Nephron (organoid): ENCODE measurements around the gene TAS1R1.

Experiments
- H3K27ac Mint-ChIP-seq, 3 experiments: 2 replicates each; pipeline ENCODE4 v1.8.0; 2020; ENCODE audit warnings: mixed read lengths in 3 of 3, mild to moderate bottlenecking in 2 of 3, moderate library complexity in 1 of 3
- H3K27me3 Mint-ChIP-seq: 2 replicates; pipeline ENCODE4 v1.8.0; 2021; ENCODE audit warnings: low read depth, mild to moderate bottlenecking, moderate library complexity, mixed read lengths
- H3K36me3 Mint-ChIP-seq: 2 replicates; pipeline ENCODE4 v1.8.0; 2020; ENCODE audit warnings: low read depth, mixed read lengths
- H3K4me1 Mint-ChIP-seq: 2 replicates; pipeline ENCODE4 v1.8.0; 2020; ENCODE audit warnings: mixed read lengths
- H3K4me3 Mint-ChIP-seq, 3 experiments: 2 replicates each; pipeline ENCODE4 v1.8.0; 2020; ENCODE audit warnings: mild to moderate bottlenecking in 3 of 3, mixed read lengths in 3 of 3, moderate library complexity in 2 of 3
- H3K9me3 Mint-ChIP-seq: 2 replicates; pipeline ENCODE4 v1.8.0; 2020; ENCODE audit warnings: mixed read lengths
- CTCF ChIP-seq, 3 experiments: fragments of 200-600 bp; sonication (generic); IDR thresholded peaks; one replicate each; pipeline ENCODE4 v1.5.0; 2021; ENCODE audit warnings: antibody characterized with exemption in 3 of 3; ENCODE audit not compliant: unreplicated experiment in 3 of 3

The TAS1R1 gene

GRCh38 chr1:6517435-6517851 is 37.7 kb upstream of the TAS1R1 start:
- H3K9me3 Mint-ChIP-seq = no peaks in the 10 kb centered on the region
- H3K4me1 Mint-ChIP-seq = peaks cover 37% of the 10 kb centered on the region
- no peak for TF ChIP-seq CTCF (IDR thresholded peaks at IDR 0.05; ENCODE audit: unreplicated experiment in 3 of 3)
- H3K27ac Mint-ChIP-seq = peak overlapping the region; percentile 20 to 49 (median 41)
- H3K4me3 Mint-ChIP-seq = peak overlapping the region in 1 of 3 experiments; percentile 16
- no peaks in the 10 kb centered on the region for H3K27me3 Mint-ChIP-seq
- no peaks in the 10 kb centered on the region for H3K36me3 Mint-ChIP-seq

GRCh38 chr1:6519491-6519934 is 35.6 kb upstream of the TAS1R1 start:
- Mint-ChIP-seq H3K4me3 (peak overlapping the region in 2 of 3 experiments; percentile 10 to 50), H3K36me3 (peaks cover 10% of the 10 kb centered on the region), H3K27ac (peak overlapping the region; percentile 92 to 96 (median 93)), H3K9me3 (no peaks in the 10 kb centered on the region), H3K4me1 (peaks cover 33% of the 10 kb centered on the region), H3K27me3 (no peaks in the 10 kb centered on the region)
- no peak for TF ChIP-seq CTCF (IDR thresholded peaks at IDR 0.05; ENCODE audit: unreplicated experiment in 3 of 3)

GRCh38 chr1:6519935-6520671 is 35.0 kb upstream of the TAS1R1 start:
- Mint-ChIP-seq H3K4me1 (peaks cover 33% of the 10 kb centered on the region), H3K9me3 (no peaks in the 10 kb centered on the region), H3K27ac (peak overlapping the region; percentile 92 to 96 (median 93)), H3K36me3 (peaks cover 10% of the 10 kb centered on the region), H3K4me3 (peak overlapping the region in 2 of 3 experiments; percentile 34 to 50), H3K27me3 (no peaks in the 10 kb centered on the region)
- no peak for TF ChIP-seq CTCF (IDR thresholded peaks at IDR 0.05; ENCODE audit: unreplicated experiment in 3 of 3)

- H3K9me3 Mint-ChIP-seq = no peaks in the 10 kb centered on the region
- no peak for TF ChIP-seq CTCF (IDR thresholded peaks at IDR 0.05; ENCODE audit: unreplicated experiment in 3 of 3)
- no peaks in the 10 kb centered on the region for H3K27me3 Mint-ChIP-seq
- peaks cover 24% of the 10 kb centered on the region for H3K36me3 Mint-ChIP-seq
- peaks cover 33% of the 10 kb centered on the region for H3K4me1 Mint-ChIP-seq
- H3K27ac Mint-ChIP-seq = peak overlapping the region in 2 of 3 experiments; percentile 92 to 93
- H3K4me3 Mint-ChIP-seq = no peak overlapping the region
Observed at GRCh38 chr1:6521536-6521935, 33.6 kb upstream of the TAS1R1 start.

DNA sequence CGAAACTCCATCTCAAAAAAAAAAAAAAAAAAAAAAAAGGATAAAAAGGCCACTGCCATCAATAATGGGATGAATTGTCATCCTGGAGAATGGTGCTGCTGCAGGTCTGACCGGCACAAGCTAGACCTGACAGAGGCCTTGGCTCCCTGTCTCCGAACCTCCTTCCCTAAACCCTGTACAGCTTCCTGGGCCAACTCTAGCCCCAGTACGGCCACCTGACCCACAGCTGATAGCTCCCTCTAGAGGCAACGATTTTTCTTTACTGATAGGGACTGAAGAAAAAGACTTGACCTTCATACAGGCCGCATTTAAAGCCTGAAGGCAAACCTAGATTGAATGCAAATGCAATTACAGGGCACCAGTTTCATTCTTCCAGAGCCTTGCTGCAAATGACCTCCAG is 31.5 kb upstream of the TAS1R1 start:
- TF ChIP-seq CTCF (IDR thresholded peaks at IDR 0.05; ENCODE audit: unreplicated experiment in 3 of 3) = peak; percentile 25 to 52 (median 34)
- peaks cover 36% of the 10 kb centered on the region for H3K36me3 Mint-ChIP-seq
- H3K27me3 Mint-ChIP-seq = no peaks in the 10 kb centered on the region
- H3K4me3 Mint-ChIP-seq = no peak overlapping the region
- H3K4me1 Mint-ChIP-seq = peaks cover 26% of the 10 kb centered on the region
- H3K9me3 Mint-ChIP-seq = no peaks in the 10 kb centered on the region
- peak overlapping the region in 1 of 3 experiments; percentile 15 for H3K27ac Mint-ChIP-seq

DNA sequence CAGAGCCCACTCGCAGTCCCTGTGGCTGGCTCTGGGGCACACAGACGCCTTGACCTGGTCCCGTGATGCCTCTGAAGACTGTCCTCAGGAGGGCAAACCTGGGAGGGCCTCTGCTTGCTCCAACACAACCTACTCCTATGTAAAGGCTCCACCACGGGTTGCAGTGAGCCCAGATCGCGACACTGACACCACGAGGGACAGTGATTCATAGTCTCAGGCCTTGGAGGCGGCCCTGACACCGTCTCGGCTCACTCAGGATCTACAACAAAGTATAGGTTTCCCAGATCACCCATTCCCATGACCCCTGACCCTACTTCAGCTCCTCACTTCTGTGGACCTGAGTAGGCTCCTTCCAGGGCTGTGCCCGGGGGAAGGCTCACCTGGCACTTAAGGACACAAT is 28.8 kb upstream of the TAS1R1 start:
- H3K36me3 Mint-ChIP-seq = peaks cover 53% of the 10 kb centered on the region
- no peak overlapping the region for H3K27ac Mint-ChIP-seq
- H3K27me3 Mint-ChIP-seq = no peaks in the 10 kb centered on the region
- TF ChIP-seq CTCF (IDR thresholded peaks at IDR 0.05; ENCODE audit: unreplicated experiment in 3 of 3) = no peak
- no peaks in the 10 kb centered on the region for H3K9me3 Mint-ChIP-seq
- peaks cover 4% of the 10 kb centered on the region for H3K4me1 Mint-ChIP-seq
- H3K4me3 Mint-ChIP-seq = no peak overlapping the region
